ENCODE measurements around the gene PCDHB10.

Gene PCDHB10

DNA sequence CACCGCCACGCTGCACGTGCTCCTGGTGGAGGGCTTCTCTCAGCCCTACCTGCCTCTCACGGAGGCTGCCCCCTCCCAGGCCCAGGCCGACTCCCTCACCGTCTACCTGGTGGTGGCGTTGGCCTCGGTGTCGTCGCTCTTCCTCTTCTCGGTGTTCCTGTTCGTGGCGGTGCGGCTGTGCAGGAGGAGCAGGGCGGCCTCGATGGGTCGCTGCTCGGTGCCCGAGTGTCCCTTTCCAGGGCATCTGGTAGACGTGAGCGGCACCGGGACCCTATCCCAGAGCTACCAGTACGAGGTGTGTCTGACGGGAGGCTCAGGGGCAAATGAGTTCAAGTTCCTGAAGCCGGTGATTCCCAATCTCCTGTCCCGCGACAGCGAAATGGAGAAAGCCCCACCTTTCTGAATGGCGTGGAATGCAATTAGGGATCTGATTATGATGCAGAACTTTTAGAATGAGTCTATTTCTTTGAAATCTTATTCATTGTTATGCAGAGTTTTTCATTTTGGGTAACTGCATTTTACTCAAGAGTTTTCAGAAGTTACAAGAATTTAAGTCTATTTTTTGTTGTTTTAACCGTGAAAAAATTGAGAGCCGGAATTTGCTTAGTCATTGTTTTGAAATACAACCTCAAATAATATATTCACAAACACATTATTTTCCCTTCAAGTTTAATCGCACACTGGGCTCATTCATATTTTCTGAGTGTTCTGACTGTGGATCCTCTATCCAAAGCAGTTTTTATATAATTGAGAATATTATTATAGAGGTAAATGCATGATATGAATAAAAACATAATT, 44.6 kb downstream of the PCDHB10 start:
- no peak for DNase-seq (ENCODE audit: low read depth in 2 of 2)

DNA sequence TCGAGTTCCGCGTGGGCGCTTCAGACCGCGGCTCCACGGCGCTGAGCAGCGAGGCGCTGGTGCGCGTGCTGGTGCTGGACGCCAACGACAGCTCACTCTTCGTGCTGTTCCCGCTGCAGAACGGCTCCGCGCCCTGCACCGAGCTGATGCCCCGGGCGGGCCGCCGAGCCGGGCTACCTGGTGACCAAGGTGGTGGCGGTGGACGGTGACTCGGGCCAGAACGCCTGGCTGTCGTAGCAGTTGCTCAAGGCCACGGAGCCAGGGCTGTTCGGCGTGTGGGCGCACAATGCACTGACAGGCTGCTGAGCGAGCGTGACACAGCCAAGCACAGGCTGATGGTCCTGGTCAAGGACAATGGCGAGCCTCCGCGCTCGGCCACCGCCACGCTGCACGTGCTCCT, 49.3 kb downstream of the PCDHB10 start:
- no peak for DNase-seq (ENCODE audit: low read depth in 2 of 2)
